GM12872 (cell line): ENCODE measurements around the gene CCSER2.

Experiments used
- TF ChIP-seq, protein P1 (sequence below): IDR thresholded peaks from 3 replicates; pipeline ENCODE4 v1.5.1; 2011; ENCODE audit warnings: low read depth, mild to moderate bottlenecking, low read length, moderate library complexity; ENCODE audit not compliant: insufficient read depth

Gene CCSER2

DNA sequence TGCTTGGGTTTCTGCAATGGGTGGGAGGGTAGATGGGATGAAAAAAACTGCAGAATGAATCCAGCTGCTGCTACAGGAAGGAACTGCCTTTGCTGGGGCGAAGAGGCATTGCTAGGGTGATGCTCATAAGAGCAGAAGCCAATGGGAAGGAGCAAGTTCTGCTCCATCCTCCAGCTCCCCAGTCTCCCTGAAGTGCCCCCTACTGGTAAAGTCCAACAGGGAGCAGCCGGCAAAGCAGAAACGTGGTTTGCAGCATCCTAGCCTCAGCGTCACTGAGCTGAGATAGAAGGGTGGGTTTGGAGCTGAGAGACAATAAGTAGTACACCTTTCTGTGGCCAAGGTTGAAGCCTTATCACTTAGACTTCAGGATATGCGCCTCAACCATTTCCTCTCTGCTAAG lies 220.5 kb downstream of the CCSER2 start:
- TF ChIP-seq, protein P1, sequence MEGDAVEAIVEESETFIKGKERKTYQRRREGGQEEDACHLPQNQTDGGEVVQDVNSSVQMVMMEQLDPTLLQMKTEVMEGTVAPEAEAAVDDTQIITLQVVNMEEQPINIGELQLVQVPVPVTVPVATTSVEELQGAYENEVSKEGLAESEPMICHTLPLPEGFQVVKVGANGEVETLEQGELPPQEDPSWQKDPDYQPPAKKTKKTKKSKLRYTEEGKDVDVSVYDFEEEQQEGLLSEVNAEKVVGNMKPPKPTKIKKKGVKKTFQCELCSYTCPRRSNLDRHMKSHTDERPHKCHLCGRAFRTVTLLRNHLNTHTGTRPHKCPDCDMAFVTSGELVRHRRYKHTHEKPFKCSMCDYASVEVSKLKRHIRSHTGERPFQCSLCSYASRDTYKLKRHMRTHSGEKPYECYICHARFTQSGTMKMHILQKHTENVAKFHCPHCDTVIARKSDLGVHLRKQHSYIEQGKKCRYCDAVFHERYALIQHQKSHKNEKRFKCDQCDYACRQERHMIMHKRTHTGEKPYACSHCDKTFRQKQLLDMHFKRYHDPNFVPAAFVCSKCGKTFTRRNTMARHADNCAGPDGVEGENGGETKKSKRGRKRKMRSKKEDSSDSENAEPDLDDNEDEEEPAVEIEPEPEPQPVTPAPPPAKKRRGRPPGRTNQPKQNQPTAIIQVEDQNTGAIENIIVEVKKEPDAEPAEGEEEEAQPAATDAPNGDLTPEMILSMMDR = peak; percentile 58

DNA sequence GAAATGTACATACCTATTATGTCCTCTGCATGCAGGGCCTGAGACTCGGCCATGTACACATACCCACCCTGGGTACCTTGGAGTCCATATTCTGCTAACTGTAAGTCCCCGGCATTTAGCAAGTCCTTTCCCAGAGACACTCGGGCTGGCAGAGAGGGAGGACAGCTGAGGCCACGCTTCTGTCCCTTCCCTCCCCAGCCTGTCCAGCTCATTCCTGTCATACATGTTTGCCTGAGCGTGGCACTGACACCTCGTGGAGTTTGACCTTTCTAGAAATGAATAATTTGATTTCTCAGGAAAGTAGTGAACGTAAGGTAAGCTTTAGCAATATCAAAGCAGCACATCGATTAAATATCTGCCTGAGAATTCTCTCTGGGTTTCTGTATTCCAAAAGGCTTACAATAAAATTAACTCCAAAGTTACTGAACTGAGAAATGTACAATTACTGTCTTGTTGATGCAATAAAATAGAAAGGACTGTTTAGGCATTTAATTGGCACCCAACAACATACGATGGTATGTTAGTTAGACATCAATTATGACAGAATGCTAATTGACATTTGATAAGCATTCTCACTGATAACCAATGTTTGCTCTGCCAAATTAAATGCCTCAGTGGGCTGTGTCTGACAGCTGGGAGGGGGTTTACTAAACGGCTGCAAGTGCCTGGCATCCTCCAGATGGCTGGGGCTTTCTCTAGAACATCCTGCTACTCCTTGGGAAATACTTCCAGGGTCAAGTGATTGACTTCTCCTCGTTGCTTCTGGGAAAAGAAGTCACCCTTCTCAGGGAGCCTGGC lies 221.2 kb downstream of the CCSER2 start:
- TF ChIP-seq, protein P1 = no peak

DNA sequence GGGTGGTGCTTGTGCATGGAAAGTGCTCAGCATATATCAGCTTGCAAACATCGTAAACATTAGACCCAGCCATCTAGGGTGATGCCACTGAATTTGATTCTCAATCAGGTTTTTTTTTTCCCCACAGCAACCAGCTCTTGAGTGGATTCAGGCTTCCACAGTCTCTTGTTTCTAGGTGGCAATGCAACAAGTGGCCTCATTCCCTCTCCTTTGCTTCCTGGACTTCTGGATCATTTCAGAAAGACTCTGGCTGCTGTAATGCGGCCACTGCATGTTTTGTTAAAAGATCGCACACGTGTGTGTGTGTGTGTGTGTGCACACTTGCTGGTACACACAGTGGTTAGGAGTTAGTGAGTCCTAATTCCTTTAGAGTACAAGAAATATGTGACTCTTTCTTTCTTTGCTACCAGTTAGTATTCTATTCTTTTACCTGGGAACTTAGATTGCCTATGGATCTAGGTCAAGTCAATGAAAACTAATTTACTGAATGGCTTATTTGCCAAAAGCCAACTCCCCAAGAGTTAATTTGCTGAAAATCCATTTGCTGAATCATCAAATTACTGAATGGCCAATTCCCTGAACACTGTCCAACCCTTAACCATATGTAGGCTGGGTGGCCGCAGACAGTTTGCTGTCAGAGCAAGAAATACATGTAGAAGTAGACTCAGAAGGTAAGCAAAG lies 222.5 kb downstream of the CCSER2 start:
- TF ChIP-seq, protein P1 = no peak

DNA sequence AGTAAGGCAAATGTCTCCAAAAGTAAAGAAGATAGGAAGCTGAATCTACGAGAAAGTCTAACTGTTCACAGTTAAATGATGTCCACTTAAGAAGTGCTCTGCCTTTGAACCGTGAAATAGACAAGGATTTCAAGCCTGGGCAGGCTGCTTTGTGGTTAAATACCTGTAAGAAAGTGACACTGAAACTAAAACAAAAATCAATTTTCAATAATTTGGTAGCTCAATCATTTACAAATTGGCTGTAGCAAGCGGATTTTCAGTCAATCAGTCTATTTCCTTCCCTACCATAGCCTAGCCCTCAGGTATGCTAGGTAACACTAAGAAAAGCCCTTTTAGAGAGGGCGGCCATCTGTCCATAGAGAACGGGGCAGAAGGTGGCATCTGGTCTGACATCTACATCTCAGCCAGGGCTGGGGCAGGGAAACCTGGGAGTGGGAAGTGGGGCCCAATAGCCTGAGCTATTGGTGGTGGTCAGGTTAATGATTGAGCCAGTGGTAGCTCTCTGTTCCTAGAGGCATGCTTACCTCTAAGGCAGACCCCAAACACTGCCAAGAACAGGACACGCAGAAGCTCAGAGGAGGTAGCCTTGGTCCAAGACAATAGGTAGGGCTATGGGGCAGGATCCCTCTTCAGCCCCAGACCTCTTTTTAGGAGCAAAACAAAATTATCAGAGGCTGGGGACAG lies 223.2 kb downstream of the CCSER2 start:
- TF ChIP-seq, protein P1 = no peak

DNA sequence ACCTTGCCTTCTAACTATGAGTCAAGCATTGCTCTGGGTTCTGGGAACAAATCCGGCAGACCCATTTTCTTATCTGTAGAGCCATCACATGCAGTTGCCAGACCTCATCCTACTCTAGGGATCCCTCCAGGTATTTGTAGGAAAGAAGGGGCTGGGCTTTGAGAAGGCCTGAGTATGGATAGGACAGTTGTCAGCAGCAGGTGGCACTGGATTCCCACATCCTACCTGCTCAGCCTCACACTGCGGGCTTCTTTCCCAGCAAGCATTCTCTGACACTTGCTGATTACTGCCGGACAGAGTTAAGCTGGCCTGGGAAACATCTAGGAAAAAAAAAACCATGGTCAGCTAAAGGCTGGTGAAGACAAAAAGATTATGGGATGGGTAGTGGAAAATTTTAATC lies 224.1 kb downstream of the CCSER2 start:
- TF ChIP-seq, protein P1 = no peak

DNA sequence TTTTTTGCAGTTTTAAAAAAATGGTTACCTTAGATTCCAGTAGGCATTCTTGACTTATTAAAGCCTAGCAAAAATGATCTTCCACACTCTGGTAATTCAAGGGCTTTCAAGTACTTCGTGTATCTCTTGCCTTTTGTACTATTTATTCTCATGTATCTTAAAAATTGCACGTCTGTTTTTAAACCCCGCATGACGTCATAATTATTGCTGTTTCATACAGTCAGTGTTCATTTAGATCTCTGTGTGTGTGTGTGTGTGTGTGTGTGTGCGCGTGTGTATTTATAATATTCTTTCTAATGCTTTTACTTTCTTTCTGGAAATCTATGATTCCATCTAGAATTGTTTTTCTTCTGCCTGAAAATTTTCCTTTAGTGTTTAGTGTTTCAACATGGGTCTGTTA lies 234.2 kb downstream of the CCSER2 start:
- TF ChIP-seq, protein P1 = no peak

DNA sequence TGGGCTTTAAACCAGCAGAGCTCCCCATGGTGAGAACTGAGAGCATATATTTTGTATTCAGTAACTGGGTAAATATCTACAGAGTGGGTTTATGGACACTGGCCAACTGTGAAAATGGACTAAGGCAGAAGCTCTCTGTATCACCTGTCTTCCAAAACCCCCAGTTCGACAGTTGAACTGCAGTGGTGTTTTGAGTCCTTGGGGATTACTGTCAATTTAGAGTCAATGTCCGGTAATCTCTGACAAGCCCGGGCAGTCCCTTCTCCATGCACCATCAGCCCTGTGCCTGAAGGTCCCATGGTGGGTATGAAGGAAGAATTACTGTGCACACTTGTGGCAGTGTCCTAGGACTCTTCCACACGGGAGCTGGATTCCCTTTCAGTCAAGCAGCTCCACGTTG lies 235.0 kb downstream of the CCSER2 start:
- TF ChIP-seq, protein P1 = no peak
